Measurements from ENCODE around the gene CENPS. TPM values are rescaled to one million over a fixed set of nuclear protein-coding genes. Genes with fewer than 3 reads are reported as not detected.
A peak's percentile ranks its signal among the peaks of the same experiment; 100 is the strongest.

Gene CENPS
- total RNA-seq, 1 experiment from 2014 or later: 16.3 TPM

GRCh38 chr1:10389271-10389973 lies 40.8 kb upstream of the CENPS start:
- peaks cover 22% of the 10 kb centered on the region for H3K4me1 ChIP-seq (ENCODE audit: insufficient read depth, low read length)
- no peaks in the 10 kb centered on the region for H3K36me3 ChIP-seq (ENCODE audit: low read depth, low read length)
- intact Hi-C loops (cut with micrococcal nuclease): no loop called here
- ChIA-PET CTCF (no interaction called here), POLR2A (ENCODE audit: unreplicated experiment) (no interaction called here)
- ATAC-seq (no peak), DNase-seq (no peak)
- TF ChIP-seq CTCF (conservative IDR thresholded peaks at IDR 0.05; ENCODE audit: low read depth, low read length) (no peak), EZH2phosphoT487 (IDR thresholded peaks at IDR 0.05; ENCODE audit: borderline replicate concordance, low read length) (no peak), EZH2 (IDR thresholded peaks at IDR 0.05; ENCODE audit: low read length, unreplicated experiment) (no peak)
- no TSS peak for BruUV-seq (replicated peaks)
- no peaks in the 10 kb centered on the region for H3K9me2 ChIP-seq (replicated peaks; ENCODE audit: low read length)
- no peaks in the 10 kb centered on the region for H3K27me3 ChIP-seq (ENCODE audit: low read length)
- H3K79me2 ChIP-seq (ENCODE audit: low read length): no peaks in the 10 kb centered on the region
- no peak overlapping the region for H3K27ac ChIP-seq (ENCODE audit: low read length)
- H3K4me3 ChIP-seq (ENCODE audit: low read length): no peak overlapping the region
- no peaks in the 10 kb centered on the region for H4K20me1 ChIP-seq (ENCODE audit: low read length)
- H2AFZ ChIP-seq (ENCODE audit: low read length): no peak overlapping the region
- no peaks in the 10 kb centered on the region for H3K9me3 ChIP-seq (ENCODE audit: low read length)
- H3F3A ChIP-seq (ENCODE audit: low read length, unreplicated experiment): no peaks in the 10 kb centered on the region
- no peak overlapping the region for H3K4me2 ChIP-seq (ENCODE audit: low read length)
- no peak overlapping the region for H3K9ac ChIP-seq (ENCODE audit: low read length)

- H3F3A ChIP-seq (ENCODE audit: low read length, unreplicated experiment): peaks cover 2% of the 10 kb centered on the region
- intact Hi-C loops (cut with micrococcal nuclease): no loop called here
- peaks cover 20% of the 10 kb centered on the region for H4K20me1 ChIP-seq (ENCODE audit: low read length)
- H3K9ac ChIP-seq (ENCODE audit: low read length): no peak overlapping the region
- no peak overlapping the region for H2AFZ ChIP-seq (ENCODE audit: low read length)
- no peak overlapping the region for H3K27ac ChIP-seq (ENCODE audit: low read length)
- H3K9me2 ChIP-seq (replicated peaks; ENCODE audit: low read length): no peaks in the 10 kb centered on the region
- TF ChIP-seq EZH2 (IDR thresholded peaks at IDR 0.05; ENCODE audit: low read length, unreplicated experiment): no peak
- TF ChIP-seq CTCF (conservative IDR thresholded peaks at IDR 0.05; ENCODE audit: low read depth, low read length): no peak
- no peak for TF ChIP-seq EZH2phosphoT487 (IDR thresholded peaks at IDR 0.05; ENCODE audit: borderline replicate concordance, low read length)
- no TSS peak for BruUV-seq (replicated peaks)
- H3K4me3 ChIP-seq (ENCODE audit: low read length): no peak overlapping the region
- CTCF ChIA-PET: no interaction called here
- H3K27me3 ChIP-seq (ENCODE audit: low read length): no peaks in the 10 kb centered on the region
- peaks cover 28% of the 10 kb centered on the region for H3K79me2 ChIP-seq (ENCODE audit: low read length)
- H3K4me2 ChIP-seq (ENCODE audit: low read length): no peak overlapping the region
- H3K36me3 ChIP-seq (ENCODE audit: low read depth, low read length): peaks cover 5% of the 10 kb centered on the region
- H3K9me3 ChIP-seq (ENCODE audit: low read length): no peaks in the 10 kb centered on the region
- peaks cover 15% of the 10 kb centered on the region for H3K4me1 ChIP-seq (ENCODE audit: insufficient read depth, low read length)
- DNase-seq: no peak
- POLR2A ChIA-PET (ENCODE audit: unreplicated experiment): no interaction called here
- ATAC-seq: no peak
Observed at GRCh38 chr1:10396870-10397269, 33.4 kb upstream of the CENPS start.

GRCh38 chr1:10398278-10398733 lies 31.9 kb upstream of the CENPS start:
- Histone ChIP-seq H3K27me3 (ENCODE audit: low read length) (no peaks in the 10 kb centered on the region), H3K4me3 (ENCODE audit: low read length) (peak overlapping the region; percentile 95), H4K20me1 (ENCODE audit: low read length) (peaks cover 25% of the 10 kb centered on the region), H3K79me2 (ENCODE audit: low read length) (peaks cover 35% of the 10 kb centered on the region), H3K27ac (ENCODE audit: low read length) (peak overlapping the region; percentile 44), H3K9me2 (replicated peaks; ENCODE audit: low read length) (no peaks in the 10 kb centered on the region), H3K9ac (ENCODE audit: low read length) (peak overlapping the region; percentile 57; the same call in 1 of the 2 replicates), H3K9me3 (ENCODE audit: low read length) (no peaks in the 10 kb centered on the region), H3K4me2 (ENCODE audit: low read length) (peak overlapping the region; percentile 99), H2AFZ (ENCODE audit: low read length) (peak overlapping the region; percentile 98), H3F3A (ENCODE audit: low read length, unreplicated experiment) (peaks cover 2% of the 10 kb centered on the region), H3K36me3 (ENCODE audit: low read depth, low read length) (peaks cover 10% of the 10 kb centered on the region), H3K4me1 (ENCODE audit: insufficient read depth, low read length) (peaks cover 21% of the 10 kb centered on the region)
- ChIA-PET POLR2A (ENCODE audit: unreplicated experiment) (interaction anchor here (0.6 kb wide), 2 partner anchors 11 to 20 kb away, joined by 6 to 7 read pairs; no protein-coding TSS in a partner anchor), CTCF (interaction anchor here (0.6 to 1.1 kb wide), 2 partner anchors 11 to 40 kb away, joined by 3 to 4 read pairs; no protein-coding TSS in a partner anchor)
- TF ChIP-seq CTCF (conservative IDR thresholded peaks at IDR 0.05; ENCODE audit: low read depth, low read length) (no peak), EZH2phosphoT487 (IDR thresholded peaks at IDR 0.05; ENCODE audit: borderline replicate concordance, low read length) (no peak), EZH2 (IDR thresholded peaks at IDR 0.05; ENCODE audit: low read length, unreplicated experiment) (no peak)
- intact Hi-C loops (cut with micrococcal nuclease): loop anchor here (1.0 kb wide), 2 partner anchors 10 to 21 kb away; no protein-coding TSS in a partner anchor
- TSS peak; percentile 33 for BruUV-seq (replicated peaks)
- ATAC-seq (no peak; the same call in 1 of the 2 replicates), DNase-seq (no peak)

All from PC-3 (cell line).